IPS DF 4.7 (cell line): ENCODE results near the gene SPATA4.
"Not testable (repeated sequence)": the region's sequence is repeated elsewhere in the genome, so short reads cannot be mapped to it uniquely, and the experiment has no call there.

Source experiments
- DNase-seq: peaks from one replicate; pipeline ENCODE4 v3.0.0-alpha.2; 2013; ENCODE audit warnings: low spot score; ENCODE audit errors: extremely low read depth

SPATA4 gene

GRCh38 chr4:176195184-176195978 is at the start of gene SPATA4:
TSS of gene SPATA4 (minus strand) at chr4:176195585. CDS start at chr4:176195562, 23 bp downstream.
- DNase-seq: peak; percentile 74

GRCh38 chr4:176242764-176243347 is 47.5 kb upstream of the SPATA4 start:
- no peak for DNase-seq

- no peak for DNase-seq
Observed at GRCh38 chr4:176241703-176242102, 46.3 kb upstream of the SPATA4 start.

- no peak for DNase-seq
Observed at GRCh38 chr4:176238826-176239225, 43.4 kb upstream of the SPATA4 start.

GRCh38 chr4:176238157-176238610 is 42.8 kb upstream of the SPATA4 start:
- no peak for DNase-seq

GRCh38 chr4:176236946-176237345 is 41.6 kb upstream of the SPATA4 start:
- DNase-seq: no peak

- DNase-seq: no peak
Observed at GRCh38 chr4:176230836-176231235, 35.5 kb upstream of the SPATA4 start.

- no peak for DNase-seq
Observed at GRCh38 chr4:176229645-176230044, 34.3 kb upstream of the SPATA4 start.

GRCh38 chr4:176226736-176227135 is 31.4 kb upstream of the SPATA4 start:
- DNase-seq: no peak

GRCh38 chr4:176223561-176223960 is 28.2 kb upstream of the SPATA4 start:
- no peak for DNase-seq

GRCh38 chr4:176222149-176222548 is 26.8 kb upstream of the SPATA4 start:
- no peak for DNase-seq

GRCh38 chr4:176217510-176217909 is 22.1 kb upstream of the SPATA4 start:
- DNase-seq: no peak

- DNase-seq: not testable (repeated sequence)
Observed at GRCh38 chr4:176212351-176212750, 17.0 kb upstream of the SPATA4 start.

- DNase-seq: no peak
Observed at GRCh38 chr4:176210579-176211296, 15.4 kb upstream of the SPATA4 start.

- no peak for DNase-seq
Observed at GRCh38 chr4:176210101-176210500, 14.7 kb upstream of the SPATA4 start.

GRCh38 chr4:176209535-176209934 is 14.2 kb upstream of the SPATA4 start:
- DNase-seq: no peak

- DNase-seq: no peak
Observed at GRCh38 chr4:176207839-176208238, 12.5 kb upstream of the SPATA4 start.

- no peak for DNase-seq
Observed at GRCh38 chr4:176205299-176205698, 9.9 kb upstream of the SPATA4 start.

GRCh38 chr4:176198316-176198903 is 3.0 kb upstream of the SPATA4 start:
- DNase-seq: no peak

GRCh38 chr4:176193938-176194337 is 1.4 kb downstream of the SPATA4 start:
- DNase-seq: no peak

GRCh38 chr4:176193126-176193525 is 2.3 kb downstream of the SPATA4 start:
- DNase-seq: no peak

GRCh38 chr4:176191974-176192373 is 3.4 kb downstream of the SPATA4 start:
- no peak for DNase-seq
